H1 (cell line): ENCODE measurements around the gene GPC3. TPM values are rescaled to one million over a fixed set of nuclear protein-coding genes. Genes with fewer than 3 reads are reported as not detected.
A peak's percentile ranks its signal among the peaks of the same experiment; 100 is the strongest.

Experiments used
- CTCF ChIA-PET: fragments of 300-600 bp; sonication (Branson Sonifier 250); formaldehyde crosslinking; loops from one replicate; lab custom pipeline; 2021; ENCODE audit not compliant: partially characterized antibody; lab: Charles Lee
- POLR2A ChIA-PET: fragments of 300-600 bp; sonication (Branson Sonifier 250); formaldehyde crosslinking; loops from one replicate; lab custom pipeline; 2021; ENCODE audit warnings: inconsistent platforms; ENCODE audit not compliant: partially characterized antibody; lab: Charles Lee
- DNase-seq, 2 experiments: peaks; one replicate each; pipeline versions ENCODE4 v3.0.0 to v3.0.0-alpha.2; 2010 to 2022; ENCODE audit warnings: low spot score in 2 of 2, low read depth in 1 of 2, mixed read lengths in 1 of 2
- FAIRE-seq: peaks from 2 replicates; lab custom pipeline; 2011; peaks lifted over from hg19 to GRCh38; lab: Jason Lieb, UNC
- H2AFZ ChIP-seq: 2 replicates; pipeline ENCODE4 v1.8.1; 2012; ENCODE audit warnings: low read length, inconsistent platforms
- H2AK5ac ChIP-seq: 2 replicates; pipeline ENCODE4 v1.6.1; 2013; ENCODE audit warnings: low read depth, low read length
- H2BK120ac ChIP-seq: replicated peaks from 2 replicates; pipeline ENCODE3; 2013; ENCODE audit warnings: low read depth, low read length, inconsistent platforms
- H2BK12ac ChIP-seq: 2 replicates; pipeline ENCODE4 v1.6.1; 2013; ENCODE audit warnings: low read depth, low read length
- H2BK15ac ChIP-seq: 2 replicates; pipeline ENCODE4 v1.6.1; 2013; ENCODE audit warnings: low read length
- H2BK20ac ChIP-seq: 2 replicates; pipeline ENCODE4 v1.6.1; 2013; ENCODE audit warnings: low read length
- H2BK5ac ChIP-seq: 2 replicates; pipeline ENCODE4 v1.6.1; 2013; ENCODE audit warnings: low read depth, low read length
- H3K14ac ChIP-seq: 2 replicates; pipeline ENCODE4 v1.6.1; 2013; ENCODE audit warnings: inconsistent platforms; ENCODE audit not compliant: insufficient read length
- H3K18ac ChIP-seq: 2 replicates; pipeline ENCODE4 v1.6.1; 2013; ENCODE audit warnings: low read length; ENCODE audit errors: extremely low read depth
- H3K23ac ChIP-seq: 2 replicates; pipeline ENCODE4 v1.6.1; 2013; ENCODE audit warnings: inconsistent platforms; ENCODE audit not compliant: insufficient read length
- H3K23me2 ChIP-seq: 2 replicates; pipeline ENCODE4 v1.6.1; 2013; ENCODE audit warnings: low read depth, low read length
- H3K27ac ChIP-seq: 2 replicates; pipeline ENCODE4 v1.6.1; 2011; ENCODE audit warnings: low read depth, low read length, inconsistent platforms
- H3K27me3 ChIP-seq, 4 experiments: replicated peaks in 1 of 4; 1 replicate in 1 of 4; 2 replicates in 3 of 4; pipeline versions ENCODE4 v1.6.1 to v1.8.1; 2011 to 2013; ENCODE audit warnings: low read length in 3 of 4, mild to moderate bottlenecking in 3 of 4, inconsistent platforms in 2 of 4, mixed read lengths in 2 of 4, moderate library complexity in 1 of 4; ENCODE audit not compliant: control insufficient read depth in 3 of 4, insufficient read depth in 3 of 4; ENCODE audit errors: extremely low read depth in 1 of 4
- H3K36me3 ChIP-seq, 4 experiments: 2 replicates each; pipeline versions ENCODE4 v1.6.1 to v1.8.1; 2011 to 2013; ENCODE audit warnings: mild to moderate bottlenecking in 4 of 4, low read length in 3 of 4, moderate library complexity in 2 of 4, control low read depth in 1 of 4, inconsistent platforms in 1 of 4; ENCODE audit not compliant: insufficient read depth in 4 of 4, control insufficient read depth in 2 of 4
- H3K4ac ChIP-seq: replicated peaks from 2 replicates; pipeline ENCODE3; 2013; ENCODE audit warnings: low read length, low read depth, mixed read lengths, inconsistent platforms; ENCODE audit not compliant: insufficient read length
- H3K4me1 ChIP-seq, 4 experiments: replicated peaks in 1 of 4; 1 replicate in 1 of 4; 2 replicates in 3 of 4; pipeline versions ENCODE4 v1.6.1 to v1.8.1; 2011 to 2013; ENCODE audit warnings: low read length in 3 of 4, inconsistent platforms in 2 of 4, mixed read lengths in 1 of 4; ENCODE audit not compliant: insufficient read depth in 4 of 4, control insufficient read depth in 3 of 4
- H3K4me2 ChIP-seq, 2 experiments: 2 replicates each; pipeline versions ENCODE4 v1.6.1 to v1.8.1; 2011 to 2013; ENCODE audit warnings: low read depth in 2 of 2, low read length in 2 of 2, control low read depth in 1 of 2, inconsistent platforms in 1 of 2, mild to moderate bottlenecking in 1 of 2; ENCODE audit not compliant: insufficient read depth in 1 of 2
- H3K4me3 ChIP-seq, 4 experiments: fragments of 200-600, 300-600 bp in 1 of 4; sonication (generic), shearing (Covaris generic), sonication (Bioruptor Twin) in 1 of 4; 2 replicates each; pipeline versions ENCODE4 v1.5.1 to v1.8.1; 2011 to 2016; ENCODE audit warnings: low read length in 4 of 4, low read depth in 3 of 4, control low read depth in 2 of 4, inconsistent platforms in 2 of 4, mild to moderate bottlenecking in 2 of 4, mixed read lengths in 1 of 4, moderate library complexity in 1 of 4; ENCODE audit not compliant: insufficient read depth in 2 of 4; ENCODE audit errors: extremely low read depth in 1 of 4
- H3K56ac ChIP-seq: replicated peaks from 2 replicates; pipeline ENCODE3; 2013; ENCODE audit warnings: low read depth, mild to moderate bottlenecking, mixed read lengths, low read length, inconsistent platforms; ENCODE audit not compliant: insufficient read length
- H3K79me1 ChIP-seq: 2 replicates; pipeline ENCODE4 v1.6.1; 2013; ENCODE audit warnings: low read depth, low read length, control low read depth
- H3K79me2 ChIP-seq, 2 experiments: 2 replicates each; pipeline versions ENCODE4 v1.6.1 to v1.8.1; 2012 to 2013; ENCODE audit warnings: low read length in 2 of 2, mild to moderate bottlenecking in 2 of 2, inconsistent platforms in 1 of 2; ENCODE audit not compliant: insufficient read depth in 2 of 2, control insufficient read depth in 1 of 2
- H3K9ac ChIP-seq, 4 experiments: replicated peaks in 1 of 4; 1 replicate in 1 of 4; 2 replicates in 3 of 4; pipeline versions ENCODE4 v1.6.1 to v1.8.1; 2011 to 2013; ENCODE audit warnings: low read depth in 3 of 4, low read length in 3 of 4, control low read depth in 2 of 4, mild to moderate bottlenecking in 2 of 4, moderate library complexity in 2 of 4, inconsistent platforms in 1 of 4; ENCODE audit errors: extremely low read depth in 1 of 4
- H3K9me3 ChIP-seq, 2 experiments: 2 replicates each; pipeline versions ENCODE4 v1.6.1 to v1.8.1; 2012 to 2013; ENCODE audit warnings: mild to moderate bottlenecking in 2 of 2, moderate library complexity in 2 of 2, control low read depth in 1 of 2, inconsistent platforms in 1 of 2, low read depth in 1 of 2, low read length in 1 of 2, mixed read lengths in 1 of 2; ENCODE audit not compliant: insufficient read depth in 2 of 2
- H4K20me1 ChIP-seq, 2 experiments: replicated peaks in 1 of 2; 2 replicates each; pipeline versions ENCODE3 to v1.8.1; 2011 to 2013; ENCODE audit warnings: inconsistent platforms in 2 of 2, low read length in 2 of 2, mild to moderate bottlenecking in 1 of 2; ENCODE audit not compliant: insufficient read depth in 2 of 2, control insufficient read depth in 1 of 2
- H4K5ac ChIP-seq: 2 replicates; pipeline ENCODE4 v1.6.1; 2013; ENCODE audit warnings: low read length, low read depth, mixed read lengths, inconsistent platforms; ENCODE audit not compliant: insufficient read length
- H4K8ac ChIP-seq: 2 replicates; pipeline ENCODE4 v1.8.0; 2013; ENCODE audit warnings: mild to moderate bottlenecking, moderate library complexity, low read length, inconsistent platforms; ENCODE audit not compliant: insufficient read depth; ENCODE audit errors: extremely low read depth
- H4K91ac ChIP-seq: replicated peaks from 2 replicates; pipeline ENCODE3; 2013; ENCODE audit warnings: low read length, mixed read lengths, inconsistent platforms; ENCODE audit not compliant: insufficient read length
- ATF3 ChIP-seq: IDR thresholded peaks from 2 replicates; pipeline ENCODE4 v1.6.1; 2011; ENCODE audit warnings: low read depth, mild to moderate bottlenecking, low read length; ENCODE audit not compliant: insufficient read depth
- BCL11A ChIP-seq, 2 experiments: IDR thresholded peaks; one replicate each; pipeline ENCODE4 v1.6.1; 2011; ENCODE audit warnings: low read depth in 2 of 2, low read length in 2 of 2, mild to moderate bottlenecking in 2 of 2
- CREB1 ChIP-seq: IDR thresholded peaks from 2 replicates; pipeline ENCODE4 v1.6.1; 2012; ENCODE audit warnings: inconsistent platforms
- CTBP2 ChIP-seq: IDR thresholded peaks from 2 replicates; pipeline ENCODE4 v1.7.0; 2011; ENCODE audit warnings: borderline replicate concordance, mild to moderate bottlenecking, moderate library complexity, mixed read lengths, low read length; ENCODE audit not compliant: insufficient read depth, insufficient read length
- CTCF ChIP-seq, 3 experiments: IDR thresholded peaks; 1 replicate in 2 of 3; 2 replicates in 1 of 3; pipeline versions ENCODE4 v1.5.1 to v1.6.1; 2011; ENCODE audit warnings: low read length in 3 of 3, mild to moderate bottlenecking in 3 of 3, inconsistent platforms in 2 of 3, low read depth in 1 of 3, moderate library complexity in 1 of 3; ENCODE audit not compliant: insufficient read depth in 1 of 3; ENCODE audit errors: control extremely low read depth in 1 of 3
- EGR1 ChIP-seq: IDR thresholded peaks from 2 replicates; pipeline ENCODE4 v1.6.1; 2011; ENCODE audit warnings: low read depth, low read length, borderline replicate concordance
- FOSL1 ChIP-seq: IDR thresholded peaks from 2 replicates; pipeline ENCODE4 v1.6.1; 2011; ENCODE audit warnings: mild to moderate bottlenecking, low read depth, low read length, moderate library complexity; ENCODE audit not compliant: insufficient read depth
- NRF1 ChIP-seq: IDR thresholded peaks from 2 replicates; pipeline ENCODE4 v1.6.1; 2011; ENCODE audit warnings: mild to moderate bottlenecking, low read depth, low read length, improper control_type of control experiment
- SP2 ChIP-seq: IDR thresholded peaks from 2 replicates; pipeline ENCODE4 v1.6.1; 2012; ENCODE audit warnings: mild to moderate bottlenecking, low read length, inconsistent platforms
- WGBS, 2 experiments: shearing (Covaris generic) in 1 of 2; methylation state at CpG; one replicate each; pipeline versions ENCODE4 v1.1.6 to v1.1.7; 2013 to 2015; ENCODE audit warnings: low lambda C conversion rate in 2 of 2, mixed read lengths in 2 of 2, inconsistent platforms in 1 of 2, low coverage in 1 of 2, missing lambda C conversion rate in 1 of 2; ENCODE audit not compliant: insufficient replicate concordance in 2 of 2, insufficient coverage in 1 of 2, insufficient read length in 1 of 2; ENCODE audit errors: extremely low coverage in 1 of 2, missing lambda C conversion rate in 1 of 2; 5-methylcytosine and 5-hydroxymethylcytosine counted together
- polyA plus RNA-seq, 7 experiments: library from polyadenylated mRNA; depleted of rRNA in 3 of 7; stranded (reverse) in 5 of 7; unstranded in 2 of 7; fragments of >200 nt in 5 of 7; fragments of 200-250 nt in 2 of 7; gene quantifications; 1 replicate in 5 of 7; 2 replicates in 1 of 7; 4 replicates in 1 of 7; pipeline versions ENCODE4 v1.2.1 to v1.2.3, GENCODE V29; 2011 to 2013; ENCODE audit warnings: missing spikeins in 2 of 7, mixed read lengths in 2 of 7
- total RNA-seq: library from RNA; stranded (reverse); fragmentation: NEBNext Ultra II Directional; extraction: Animal tissue kit (Norgen Biotek cat#: 25700); gene quantifications from 2 replicates; pipeline ENCODE4 v1.2.1, GENCODE V29; 2021

The GPC3 gene
- total and polyA plus RNA-seq, 2 of the 8 experiments (the other 6 are each of a cell fraction or from before 2014, with no cell fraction given) = 64.8 to 71.9 TPM

GRCh38 chrX:134026565-134027311 lies 41.3 kb upstream of the GPC3 start:
- Histone ChIP-seq H2BK120ac (no peak overlapping the region), H3K18ac (no peak overlapping the region; the same call in 1 of the 2 replicates), H3K14ac (no peak overlapping the region), H4K20me1 (no peaks in the 10 kb centered on the region), H3K27ac (no peak overlapping the region), H3K4me3 (peak overlapping the region; percentile 1 to 52 (median 19); a peak in 5 of 8 replicates), H3K4ac (no peak overlapping the region), H3K23me2 (no peaks in the 10 kb centered on the region), H2BK5ac (no peak overlapping the region), H4K91ac (no peak overlapping the region), H2BK12ac (0 out of 2 replicates have a peak overlapping the region, but pooled peaks have one; percentile 27), H3K36me3 (no peaks in the 10 kb centered on the region), H2BK20ac (no peak overlapping the region), H3K79me2 (no peaks in the 10 kb centered on the region), H3K23ac (no peak overlapping the region), H4K8ac (no peak overlapping the region), H3K56ac (no peak overlapping the region), H2AK5ac (no peak overlapping the region), H3K4me2 (peak overlapping the region; percentile 63 to 65), H3K9me3 (no peaks in the 10 kb centered on the region), H2AFZ (0 out of 2 replicates have a peak overlapping the region, but pooled peaks have one; percentile 80), H3K27me3 (no peaks in the 10 kb centered on the region), H4K5ac (no peak overlapping the region), H3K79me1 (no peaks in the 10 kb centered on the region), H2BK15ac (no peak overlapping the region), H3K4me1 (no peaks in the 10 kb centered on the region; a peak in 1 of 7 replicates), H3K9ac (no peak overlapping the region)
- WGBS, 2 experiments = 20% methylated on average over 13 of the region's 15 CpGs; no CpG with 5 or more reads in 1 of the 2 experiments
- POLR2A ChIA-PET = interaction anchor here (0.8 kb wide), 1 partner anchor 147 kb away, joined by 3 read pairs; no protein-coding TSS in a partner anchor
- CTCF ChIA-PET = interaction anchor here (0.5 to 3.1 kb wide), 36 partner anchors 9 to 344 kb away, joined by 3 to 14 read pairs (median 4); no protein-coding TSS in a partner anchor
- DNase-seq (peak; percentile 9 to 48), FAIRE-seq (peak; percentile 99)
- TF ChIP-seq BCL11A (IDR thresholded peaks at IDR 0.05; ENCODE audit: low read depth in 2 of 2, low read length in 2 of 2) (no peak), CREB1 (no peak), FOSL1 (no peak), SP2 (no peak), CTCF (IDR thresholded peaks at IDR 0.05; ENCODE audit: control extremely low read depth in 1 of 3, insufficient read depth in 1 of 3, low read depth in 1 of 3, low read length in 3 of 3) (peak in 2 of 3 experiments; percentile 60 to 63; a peak in 3 of 4 replicates), EGR1 (no peak), NRF1 (no peak), CTBP2 (no peak), ATF3 (no peak)
